GM19035 (cell line): ENCODE results near the gene DGLUCY.
"Not testable (repeated sequence)": the region's sequence is repeated elsewhere in the genome, so short reads cannot be mapped to it uniquely, and the experiment has no call there.

Source experiments
- ATAC-seq: cut with Tn5 transposase; IDR thresholded peaks from one replicate; pipeline ENCODE4 v1.9.1; 2021; ENCODE audit not compliant: unreplicated experiment

DGLUCY gene

GRCh38 chr14:91164676-91165075 lies 50.8 kb downstream of the DGLUCY start:
- ATAC-seq, result no peak

- ATAC-seq, result no peak
Measured at GRCh38 chr14:91167380-91167770, 53.5 kb downstream of the DGLUCY start.

GRCh38 chr14:91169951-91170350 lies 56.1 kb downstream of the DGLUCY start:
- ATAC-seq, result no peak

- ATAC-seq, result no peak
Measured at GRCh38 chr14:91170504-91171121, 56.7 kb downstream of the DGLUCY start.

- ATAC-seq, result no peak
Measured at GRCh38 chr14:91171291-91171690, 57.4 kb downstream of the DGLUCY start.

GRCh38 chr14:91173221-91173670 lies 59.4 kb downstream of the DGLUCY start:
- no peak for ATAC-seq

GRCh38 chr14:91173904-91174303 lies 60.0 kb downstream of the DGLUCY start:
- ATAC-seq, result no peak

- ATAC-seq, result no peak
Measured at GRCh38 chr14:91175291-91176201, 61.7 kb downstream of the DGLUCY start.

GRCh38 chr14:91177073-91178034 lies 63.5 kb downstream of the DGLUCY start:
- ATAC-seq, result no peak

GRCh38 chr14:91180611-91181010 lies 66.7 kb downstream of the DGLUCY start:
- no peak for ATAC-seq

GRCh38 chr14:91182753-91183152 lies 68.9 kb downstream of the DGLUCY start:
- not testable (repeated sequence) for ATAC-seq

- ATAC-seq, result no peak
Measured at GRCh38 chr14:91184559-91184958, 70.7 kb downstream of the DGLUCY start.

- ATAC-seq, result no peak
Measured at GRCh38 chr14:91185721-91186120, 71.8 kb downstream of the DGLUCY start.

GRCh38 chr14:91186515-91187066 lies 72.7 kb downstream of the DGLUCY start:
- ATAC-seq, result no peak

GRCh38 chr14:91187271-91187670 lies 73.4 kb downstream of the DGLUCY start:
- no peak for ATAC-seq

- ATAC-seq, result no peak
Measured at GRCh38 chr14:91190853-91191252, 77.0 kb downstream of the DGLUCY start.

- ATAC-seq, result no peak
Measured at GRCh38 chr14:91193069-91193468, 79.2 kb downstream of the DGLUCY start.

- no peak for ATAC-seq
Measured at GRCh38 chr14:91195881-91196280, 82.0 kb downstream of the DGLUCY start.

- no peak for ATAC-seq
Measured at GRCh38 chr14:91197631-91198030, 83.8 kb downstream of the DGLUCY start.

- ATAC-seq, result not testable (repeated sequence)
Measured at GRCh38 chr14:91200802-91201201, 86.9 kb downstream of the DGLUCY start.
